ENCODE measurements around the gene YDJC.
"Not testable (repeated sequence)": the region's sequence is repeated elsewhere in the genome, so short reads cannot be mapped to it uniquely, and the experiment has no call there.

The YDJC gene

DNA sequence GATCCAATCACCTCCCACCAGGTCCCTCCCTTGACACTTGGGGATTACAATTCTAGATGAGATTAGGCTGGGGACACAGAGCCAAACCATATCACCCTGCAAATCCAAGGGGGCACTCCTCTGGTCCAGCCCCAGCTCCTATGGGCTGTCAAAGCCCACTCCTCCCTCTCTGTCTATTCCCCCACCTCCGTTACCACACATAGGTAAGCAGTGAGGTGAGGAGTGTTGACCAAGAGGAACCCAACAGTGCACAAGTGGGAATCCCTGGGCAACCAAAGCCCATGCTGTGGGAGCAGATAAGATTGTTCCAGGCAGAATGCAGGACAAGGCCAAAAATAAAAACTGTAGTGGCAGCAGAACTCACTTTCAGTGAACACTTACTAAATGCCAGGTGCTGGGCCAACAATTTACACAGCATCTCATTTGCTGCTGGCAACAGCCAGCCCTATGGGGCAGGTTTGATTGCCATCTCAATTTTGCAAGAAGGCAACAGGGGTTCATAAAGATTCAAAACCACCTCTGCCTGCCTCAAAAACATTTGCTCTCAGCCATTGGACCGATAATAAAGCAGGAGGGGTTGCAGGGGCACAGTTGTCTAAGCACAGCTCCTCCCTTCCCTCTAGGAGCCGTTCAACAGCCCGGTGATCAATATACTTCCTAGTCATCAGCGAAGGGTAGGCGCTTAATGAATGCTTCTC is 21.1 kb upstream of the YDJC start:
- DNase-seq, result peak; percentile 40

DNA sequence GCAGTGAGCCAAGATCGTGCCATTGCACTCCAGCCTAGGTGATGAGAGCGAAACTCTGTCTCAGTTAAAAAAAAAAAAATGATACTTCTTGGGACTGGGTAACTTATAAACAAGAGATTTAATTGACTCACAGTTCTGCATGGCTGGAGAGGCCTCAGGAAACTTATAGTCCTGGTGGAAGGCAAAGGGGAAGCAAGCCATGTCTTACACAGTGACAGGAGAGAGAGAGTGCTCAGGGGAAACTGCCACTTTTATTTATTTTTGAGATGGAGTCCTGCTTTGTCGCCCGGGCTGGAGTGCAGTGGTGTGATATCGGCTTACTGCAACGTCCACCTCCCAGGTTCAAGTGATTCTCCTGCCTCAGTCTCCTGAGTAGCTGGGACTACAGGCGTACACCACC is 20.5 kb upstream of the YDJC start:
- no peak for DNase-seq

DNA sequence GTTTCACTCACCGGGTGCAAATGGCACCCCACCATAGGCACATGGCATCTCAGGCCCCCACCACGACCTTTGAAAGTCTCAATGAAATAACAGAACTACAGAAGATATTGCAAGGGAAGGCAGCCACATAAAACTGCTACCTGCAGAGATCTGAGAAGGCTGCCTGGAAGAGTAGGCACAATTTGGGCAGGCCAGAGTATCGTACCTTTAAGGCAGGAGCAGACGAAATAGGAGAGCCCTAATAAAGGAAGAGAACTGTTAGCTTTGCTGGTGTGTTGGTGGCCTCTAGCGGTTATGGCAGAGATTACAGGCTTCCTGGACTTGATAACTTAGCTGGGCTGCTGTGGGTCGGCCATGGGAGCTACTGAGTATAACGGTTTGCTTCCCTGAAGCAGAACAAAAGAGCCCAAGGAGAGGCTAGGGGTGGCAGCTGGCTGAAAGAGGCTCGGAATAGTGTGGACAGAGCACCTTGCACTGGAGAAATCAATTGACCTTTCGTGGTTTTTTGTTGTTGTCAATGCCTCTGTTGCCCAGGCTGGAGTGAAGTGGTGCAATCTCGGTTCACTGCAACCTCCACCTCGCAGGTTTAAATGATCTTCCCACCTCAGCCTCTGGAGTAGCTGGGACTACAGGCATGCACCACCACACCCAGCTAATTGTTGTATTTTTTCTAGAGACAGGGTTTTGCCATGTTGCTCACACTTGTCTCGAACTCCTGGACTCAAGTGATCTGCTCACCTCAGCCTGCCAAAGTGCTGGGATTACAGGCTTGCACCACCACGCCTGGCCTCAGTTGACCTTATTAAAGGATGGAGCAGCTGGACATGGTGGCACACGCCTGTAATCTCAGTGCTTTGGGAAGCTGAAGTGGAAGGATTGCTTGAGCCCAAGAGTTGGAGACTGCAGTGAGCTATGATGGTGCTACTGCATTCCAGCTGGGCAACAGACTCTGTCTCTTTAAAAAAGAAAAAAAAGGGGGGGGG is 17.1 kb upstream of the YDJC start:
- peak; percentile 86 for DNase-seq

DNA sequence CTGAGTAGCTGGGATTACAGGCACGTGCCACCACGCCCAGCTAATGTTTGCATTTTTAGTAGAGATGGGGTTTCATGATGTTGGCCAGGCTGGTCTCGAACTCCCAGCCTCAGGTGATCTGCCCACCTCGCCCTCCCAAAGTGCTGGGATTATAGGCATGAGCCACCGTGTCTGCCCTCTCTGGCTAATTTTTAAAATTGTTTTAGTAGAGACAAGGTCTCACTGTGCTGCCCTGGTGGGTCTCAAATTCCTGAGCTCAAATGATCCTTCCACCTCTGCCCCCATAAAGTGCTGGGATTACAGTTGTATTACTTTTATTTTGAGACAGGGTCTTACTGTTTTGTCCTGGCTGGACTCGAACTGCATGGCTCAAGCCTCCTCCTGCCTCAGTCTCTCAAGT is 15.7 kb upstream of the YDJC start:
- not testable (repeated sequence) for DNase-seq

DNA sequence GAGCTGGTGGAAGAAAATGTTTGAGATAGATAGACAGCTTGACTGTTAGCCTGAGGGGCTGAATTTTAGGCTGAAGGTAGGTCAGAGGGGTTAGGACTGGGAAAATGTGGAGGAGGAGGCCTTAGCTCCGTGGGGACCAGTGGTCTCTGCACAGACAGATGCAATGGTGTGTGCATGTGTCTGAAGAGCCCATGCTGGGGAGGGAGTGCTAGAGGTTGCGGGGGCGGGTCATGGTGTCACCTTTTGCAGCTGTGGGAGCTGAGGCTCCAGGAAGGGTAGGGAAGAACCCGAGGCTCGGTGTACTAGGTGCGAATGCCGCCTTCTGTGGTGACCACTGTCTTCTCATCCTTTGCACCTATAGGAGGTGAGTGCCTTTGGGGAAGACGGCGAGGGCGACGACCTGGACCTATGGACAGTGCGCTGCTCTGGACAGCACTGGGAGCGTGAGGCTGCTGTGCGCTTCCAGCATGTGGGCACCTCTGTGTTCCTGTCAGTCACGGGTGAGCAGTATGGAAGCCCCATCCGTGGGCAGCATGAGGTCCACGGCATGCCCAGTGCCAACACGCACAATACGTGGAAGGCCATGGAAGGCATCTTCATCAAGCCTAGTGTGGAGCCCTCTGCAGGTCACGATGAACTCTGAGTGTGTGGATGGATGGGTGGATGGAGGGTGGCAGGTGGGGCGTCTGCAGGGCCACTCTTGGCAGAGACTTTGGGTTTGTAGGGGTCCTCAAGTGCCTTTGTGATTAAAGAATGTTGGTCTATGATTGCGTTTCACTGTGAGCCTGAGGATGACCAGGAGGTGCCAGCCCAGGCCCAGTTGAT is 13.9 kb upstream of the YDJC start:
- DNase-seq, result no peak

DNA sequence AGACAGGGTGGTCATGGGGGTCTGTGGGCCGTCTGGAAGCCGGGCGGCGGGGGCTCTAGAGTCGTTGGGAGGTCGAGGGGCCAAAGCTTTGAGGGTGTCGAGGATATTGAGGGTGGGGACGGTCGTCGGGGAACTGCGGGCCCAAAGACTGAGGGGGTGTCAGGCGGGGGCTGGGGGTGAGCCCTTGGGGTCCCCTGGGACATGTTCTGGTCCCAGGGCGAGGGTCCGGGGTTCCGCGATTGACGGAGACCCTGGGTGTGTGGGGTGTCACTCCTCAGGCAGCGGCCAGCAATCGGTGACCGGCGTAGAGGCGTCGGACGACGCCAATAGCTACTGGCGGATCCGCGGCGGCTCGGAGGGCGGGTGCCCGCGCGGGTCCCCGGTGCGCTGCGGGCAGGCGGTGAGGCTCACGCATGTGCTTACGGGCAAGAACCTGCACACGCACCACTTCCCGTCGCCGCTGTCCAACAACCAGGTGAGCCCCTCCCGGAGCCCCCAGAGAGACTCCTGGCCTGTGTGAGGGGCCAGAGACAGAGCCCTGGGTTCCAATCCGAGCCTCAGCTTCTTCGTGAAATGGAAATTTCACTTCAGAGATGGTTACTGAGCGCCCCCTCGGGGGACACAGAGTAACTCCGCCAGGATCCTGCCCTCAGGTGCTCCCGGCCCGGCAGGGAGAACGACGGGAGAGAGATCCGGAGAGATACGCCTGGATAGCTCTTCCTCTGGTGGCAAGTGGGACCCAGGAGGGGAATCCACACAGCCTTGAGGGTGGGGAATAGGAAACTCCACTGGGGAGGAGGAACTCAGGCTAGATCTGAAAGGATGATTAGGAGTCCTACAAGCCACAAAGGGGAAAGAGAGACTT is 13.0 kb upstream of the YDJC start:
- DNase-seq, result peak; percentile 79

DNA sequence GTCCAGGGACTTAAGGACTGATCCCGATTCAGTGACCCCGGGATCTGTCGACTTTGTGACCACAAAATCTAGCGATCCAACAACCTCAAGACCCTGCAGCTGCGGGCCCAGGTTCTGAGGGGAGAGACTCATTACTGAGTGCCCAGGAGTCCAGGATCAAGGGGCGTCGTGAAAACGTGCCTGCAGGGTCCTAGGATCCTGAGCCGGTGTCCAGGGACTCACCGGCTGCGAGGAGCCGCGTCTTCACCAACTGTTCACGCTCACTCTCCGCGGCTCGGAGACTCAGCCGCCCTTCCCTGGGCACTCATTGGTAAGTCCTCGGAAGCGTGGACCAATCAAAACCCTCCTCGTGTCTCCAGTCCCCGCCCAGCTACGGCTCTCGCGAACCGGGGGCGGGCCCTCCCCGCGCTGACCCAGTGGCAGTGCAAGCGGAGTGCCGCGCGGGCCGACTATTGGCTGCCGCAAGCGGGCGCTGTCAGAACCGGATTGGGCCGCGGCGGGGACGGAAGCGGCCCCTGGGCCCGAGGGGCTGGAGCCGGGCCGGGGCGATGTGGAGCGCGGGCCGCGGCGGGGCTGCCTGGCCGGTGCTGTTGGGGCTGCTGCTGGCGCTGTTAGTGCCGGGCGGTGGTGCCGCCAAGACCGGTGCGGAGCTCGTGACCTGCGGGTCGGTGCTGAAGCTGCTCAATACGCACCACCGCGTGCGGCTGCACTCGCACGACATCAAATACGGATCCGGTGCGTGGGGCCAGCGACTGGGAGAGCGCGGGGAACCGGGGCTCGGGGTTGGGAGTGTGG is 12.2 kb upstream of the YDJC start, which contains the start of gene SDF2L1:
Gene SDF2L1, plus strand, starts transcription at position 514 of the 795 bp plus-strand sequence. Its CDS starts 35 bp downstream, at position 549.
- peak; percentile 100 for DNase-seq

DNA sequence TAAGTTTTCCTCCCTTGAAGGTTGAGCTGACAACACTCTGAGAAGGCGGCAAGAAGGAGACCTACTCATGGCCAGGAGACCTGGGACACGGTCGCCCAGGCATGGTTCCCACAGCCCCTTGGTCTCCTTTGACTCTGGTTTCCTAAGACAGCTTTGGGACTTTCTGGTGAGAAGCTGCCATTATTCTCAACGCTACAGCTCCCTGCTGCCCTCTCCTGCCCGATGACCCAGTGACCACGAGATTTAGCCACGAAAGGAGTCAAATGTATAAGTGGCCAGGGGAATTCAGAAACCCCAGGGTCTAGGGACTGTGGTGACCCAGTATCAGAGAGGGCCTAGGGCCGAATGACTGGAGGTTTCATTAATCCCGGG is 11.6 kb upstream of the YDJC start:
- no peak for DNase-seq

DNA sequence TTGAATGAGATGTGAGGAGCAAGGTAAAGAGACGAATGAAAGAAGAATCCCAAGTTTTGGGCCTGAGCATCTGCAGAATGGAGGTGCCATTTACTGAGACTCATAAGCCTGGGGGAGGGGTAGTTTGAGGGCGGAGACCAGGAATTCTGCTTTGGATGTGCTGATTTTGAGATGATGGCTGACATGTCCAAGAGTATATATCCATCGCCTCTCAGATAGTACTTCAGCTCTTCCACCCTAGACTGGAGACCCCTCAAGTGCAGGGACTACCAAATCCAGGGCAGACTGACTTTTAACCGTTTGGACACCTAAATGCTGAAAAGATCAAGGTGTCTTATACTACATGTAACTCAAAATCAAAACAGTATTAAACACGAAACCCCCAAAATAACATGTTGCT is 11.0 kb upstream of the YDJC start:
- no peak for DNase-seq

DNA sequence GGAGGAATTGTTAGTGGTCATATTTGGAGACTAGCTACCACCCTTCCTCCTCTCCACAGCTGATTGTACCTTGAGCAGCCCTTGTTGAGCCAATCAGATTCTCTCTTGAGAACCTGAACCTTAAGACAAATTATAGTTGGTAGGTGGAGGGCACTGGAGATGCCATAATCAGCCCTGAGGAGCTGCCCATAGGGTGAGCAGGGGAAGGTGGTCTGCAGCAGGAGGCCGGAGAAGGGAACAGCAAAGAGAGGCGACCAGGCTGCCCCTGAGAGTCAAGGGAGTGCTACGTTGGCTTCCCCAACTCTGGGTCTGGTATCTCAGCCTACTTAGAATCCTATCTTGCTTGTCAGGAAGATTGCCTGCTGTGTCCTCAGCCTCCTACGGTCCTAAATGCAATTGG is 9.5 kb upstream of the YDJC start:
- no peak for DNase-seq

DNA sequence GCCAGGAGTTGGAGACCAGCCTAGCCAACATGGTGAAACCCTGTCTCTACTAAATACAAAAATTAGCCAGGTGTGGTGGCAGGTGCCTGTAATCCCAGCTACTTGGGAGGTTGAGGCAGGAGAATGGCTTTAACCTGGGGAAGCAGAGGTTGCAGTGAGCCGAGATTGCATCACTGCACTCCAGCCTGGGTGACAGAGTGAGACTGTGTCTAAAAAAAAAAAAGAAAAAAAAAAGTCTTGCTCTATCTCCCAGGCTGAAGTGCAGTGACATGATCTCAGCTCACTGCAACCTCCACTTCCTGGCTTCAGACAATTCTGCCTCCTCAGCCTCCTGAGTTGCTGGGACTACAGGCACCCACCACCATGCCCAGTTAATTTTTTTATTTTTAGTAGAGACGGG is 7.6 kb upstream of the YDJC start:
- DNase-seq, result not testable (repeated sequence)

DNA sequence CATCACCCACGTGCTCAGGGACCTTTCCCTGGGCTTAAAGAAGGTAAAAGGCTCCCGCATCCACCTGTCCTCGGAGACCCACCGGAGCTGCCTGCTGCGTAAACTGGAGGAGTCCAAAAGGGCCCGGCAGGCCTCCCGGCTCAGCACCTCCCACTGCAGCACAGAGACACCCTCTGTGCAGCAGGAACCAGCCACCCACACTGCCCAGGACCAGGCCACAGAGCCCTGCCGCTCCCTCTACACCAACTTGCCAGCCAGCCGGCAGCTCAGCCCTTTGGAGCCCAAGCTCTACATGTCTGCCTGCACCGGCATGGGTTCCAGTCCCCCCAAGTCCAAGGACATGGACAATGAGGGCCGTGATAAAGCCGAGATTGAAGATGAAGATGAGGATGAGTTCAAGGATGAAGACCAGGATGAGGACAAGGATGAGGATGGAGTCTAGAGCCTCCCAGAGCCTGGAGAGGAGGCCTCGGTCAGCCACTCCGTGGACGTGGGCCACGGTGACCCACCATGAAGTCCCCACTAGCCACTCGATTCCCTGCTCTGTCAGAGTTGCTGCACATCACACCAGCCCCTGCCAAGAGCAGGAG is 6.9 kb upstream of the YDJC start:
- no peak for DNase-seq

DNA sequence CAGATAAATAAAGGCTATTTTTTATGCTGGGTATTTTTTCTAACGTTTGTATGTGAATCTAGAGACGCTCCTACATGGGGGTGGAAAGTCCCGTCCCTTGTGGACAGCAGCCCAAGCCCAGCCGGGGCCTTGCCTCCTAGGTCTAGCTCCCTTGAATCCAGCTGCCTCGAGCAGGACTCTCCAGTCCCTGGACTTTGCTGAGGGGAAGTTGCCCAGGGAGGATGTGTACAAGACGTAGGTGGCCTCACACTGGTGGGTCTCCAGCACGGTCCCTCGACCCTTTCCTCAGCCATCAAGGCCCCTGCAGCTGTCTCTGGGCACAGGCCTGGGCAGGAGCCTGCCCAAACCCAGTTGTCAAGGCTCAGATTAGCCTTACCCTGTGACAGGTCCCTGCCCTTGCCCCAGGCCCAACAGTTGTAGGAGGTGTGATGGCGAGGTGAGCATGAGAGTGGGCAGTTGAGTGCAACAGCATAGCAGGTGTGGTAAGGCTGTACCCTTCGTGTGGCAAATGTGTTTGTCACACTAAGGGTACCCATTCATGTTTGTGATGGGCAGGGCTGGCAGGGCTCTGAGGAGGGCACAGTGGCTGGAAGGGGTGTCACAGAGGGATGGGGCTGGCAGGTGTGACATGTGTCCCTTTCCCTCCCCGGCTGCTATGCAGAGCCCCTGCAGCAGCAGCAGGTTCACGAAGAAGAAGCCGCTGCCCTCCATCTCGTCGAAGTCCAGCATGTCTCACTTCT is 6.1 kb upstream of the YDJC start:
- no peak for DNase-seq

DNA sequence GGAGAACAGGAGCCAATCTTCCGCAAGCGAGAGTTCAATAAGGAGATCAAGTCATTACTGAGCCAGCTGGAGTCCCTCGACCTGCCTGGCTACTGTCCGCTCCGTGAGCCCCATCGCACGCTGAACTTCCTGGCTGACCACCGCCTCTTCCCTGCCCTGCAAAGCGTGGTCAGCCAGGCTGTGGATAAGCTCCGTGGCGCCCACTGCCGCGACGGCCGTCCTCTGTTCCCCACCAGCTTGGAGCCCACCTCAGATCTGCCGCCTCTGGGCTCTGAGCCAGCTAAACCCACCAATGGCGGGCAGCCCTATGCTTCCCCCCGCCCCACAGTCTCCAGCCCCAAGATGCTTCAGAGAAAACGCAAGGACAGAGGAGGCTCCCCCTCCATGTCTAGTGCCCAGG is 5.0 kb upstream of the YDJC start:
- DNase-seq, result no peak

DNA sequence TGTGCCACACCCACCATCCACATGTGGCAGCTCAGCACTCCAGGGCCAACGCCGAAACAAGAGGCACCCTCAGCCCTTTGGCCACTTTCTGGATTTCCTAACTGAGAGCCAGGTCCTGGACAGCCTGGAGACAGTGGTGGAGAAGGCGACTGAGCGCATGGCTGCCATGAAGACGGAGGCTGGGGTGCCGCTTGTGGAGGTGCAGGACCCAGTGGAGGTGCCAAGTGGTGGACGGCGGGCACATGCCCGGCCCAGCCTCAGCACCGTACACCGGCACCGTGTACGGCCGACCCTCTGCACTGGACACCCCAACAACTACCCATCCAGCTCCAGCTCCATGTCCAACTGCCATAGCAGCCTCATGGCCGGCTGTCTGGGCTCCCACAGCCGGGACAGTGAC is 4.3 kb upstream of the YDJC start:
- no peak for DNase-seq

DNA sequence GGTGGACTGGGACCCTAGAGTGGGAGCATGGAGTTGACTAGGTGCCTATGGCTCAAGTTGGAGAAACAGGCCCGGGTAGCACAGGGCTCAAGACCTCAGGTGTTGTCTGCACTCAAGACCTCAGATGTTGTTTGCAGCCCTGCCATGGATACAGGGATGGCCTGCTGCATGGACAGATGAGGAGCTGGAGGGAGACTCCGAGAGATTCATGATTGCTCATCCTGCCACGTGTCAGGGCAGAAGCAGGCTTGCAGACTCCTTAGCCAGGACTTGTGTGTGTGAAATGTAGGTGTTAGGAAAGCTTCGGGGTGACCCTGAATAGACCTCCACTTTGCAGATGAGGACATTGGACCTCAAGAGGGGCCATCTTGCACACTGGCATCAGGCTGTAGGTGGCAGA is 3.7 kb upstream of the YDJC start:
- no peak for DNase-seq

DNA sequence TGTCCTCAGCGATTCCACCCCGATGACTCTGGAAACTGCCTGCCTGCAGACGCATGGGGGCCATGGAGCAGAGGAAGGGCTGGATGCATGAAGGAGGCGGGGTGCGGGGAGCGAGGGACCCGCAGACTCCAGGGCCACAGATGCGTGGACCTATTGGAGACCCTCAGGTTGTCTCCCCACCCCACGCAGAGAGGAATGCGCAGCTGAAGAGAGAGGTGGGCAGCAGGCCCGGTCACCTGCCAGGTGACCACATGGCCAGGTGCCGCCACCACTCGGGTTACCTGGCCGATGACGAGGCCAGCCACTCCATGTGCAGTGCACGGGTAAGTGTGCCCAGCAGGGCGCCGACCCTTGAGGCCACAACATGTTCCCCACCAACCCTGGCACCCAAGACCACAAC is 3.1 kb upstream of the YDJC start:
- no peak for DNase-seq

DNA sequence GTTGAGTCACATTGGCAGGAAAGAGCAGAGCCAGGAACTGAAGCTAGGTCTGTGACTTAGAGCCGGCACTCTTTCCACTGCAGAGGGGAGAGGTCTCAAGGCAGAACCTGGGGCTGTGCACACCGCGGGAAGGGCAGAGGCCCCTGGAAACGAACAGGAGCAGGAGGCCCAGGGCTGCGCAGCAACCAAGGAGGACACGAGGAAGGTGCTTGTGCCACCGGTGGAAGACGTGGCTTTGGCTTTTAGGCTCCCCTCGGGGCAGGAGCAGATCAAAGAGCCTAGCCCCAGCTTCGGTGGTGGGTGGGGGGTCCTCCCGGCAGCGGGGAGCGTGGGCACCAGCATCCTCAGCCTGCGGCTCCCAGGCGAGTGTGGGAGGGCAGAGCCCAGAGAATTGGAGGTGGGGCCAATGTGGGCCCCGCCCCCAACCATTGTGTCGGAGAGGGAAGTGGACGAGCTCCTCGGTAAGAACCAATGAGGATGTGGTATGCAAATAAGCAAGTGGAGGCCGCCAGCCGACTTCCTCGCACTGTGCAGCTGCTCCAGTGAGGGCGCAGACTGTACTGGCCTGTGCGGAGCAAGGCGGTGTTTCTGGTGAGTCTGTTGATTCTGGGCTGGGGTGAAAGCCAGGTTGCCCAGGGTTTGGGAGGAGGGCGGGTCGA is 2.5 kb upstream of the YDJC start, which contains the start of gene CCDC116:
Gene CCDC116, plus strand, starts transcription at position 524 of the 659 bp plus-strand sequence. CDS start 422 bp downstream, outside the sequence.
- peak; percentile 80 for DNase-seq

DNA sequence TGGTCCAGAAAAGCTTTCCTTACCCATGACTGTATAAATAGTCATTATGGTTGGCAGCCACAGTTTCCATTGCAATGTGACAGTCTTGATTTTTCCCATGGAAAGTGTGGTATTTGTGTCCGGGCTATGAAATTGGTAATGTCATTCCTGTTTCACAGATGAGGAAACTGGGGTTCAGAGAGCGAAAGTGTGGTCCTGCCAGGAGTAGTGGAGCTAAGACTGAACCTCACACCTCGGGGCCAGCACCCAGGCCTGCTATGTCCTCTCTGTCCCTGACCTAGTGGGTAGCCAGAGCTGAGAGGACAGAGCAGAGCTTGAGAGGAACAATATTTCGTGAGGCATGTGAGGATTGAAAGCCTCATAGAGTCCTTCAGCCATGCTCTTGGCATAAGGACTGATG is 1.2 kb upstream of the YDJC start:
- no peak for DNase-seq
